ENCODE results near the gene CCL15. TPM values are rescaled to one million over a fixed set of nuclear protein-coding genes. Genes with fewer than 3 reads are reported as not detected.

CCL15 gene
- total and polyA plus RNA-seq, 2 of the 13 experiments (the other 11 are each of a cell fraction or from before 2014, with no cell fraction given): 29.2 to 45.9 TPM

GRCh38 chr17:35981908-35982330 lies 19.4 kb downstream of the CCL15 start (continued):
- 0 out of 2 replicates have a peak, but pooled peaks have one; percentile 49 for TF ChIP-seq ZNF639 (CRISPR knock-in tag; conservative IDR thresholded peaks at IDR 0.05)
- 0 out of 2 replicates have a peak, but pooled peaks have one; percentile 32 for TF ChIP-seq ZKSCAN8 (CRISPR knock-in tag; IDR thresholded peaks at IDR 0.05; ENCODE audit: borderline replicate concordance)

- BruUV-seq (replicated peaks): no TSS peak
- H3K27me3 ChIP-seq (ENCODE audit: control insufficient read depth in 1 of 2, insufficient read depth in 2 of 2, low read length in 2 of 2): no peaks in the 10 kb centered on the region; a peak in 1 of 5 replicates
- TF ChIP-seq NR0B2 (CRISPR knock-in tag; IDR thresholded peaks at IDR 0.05): no peak
- no peak for TF ChIP-seq HOMEZ (CRISPR knock-in tag; IDR thresholded peaks at IDR 0.05; ENCODE audit: low read depth)
- no peak for TF ChIP-seq ZNF367 (CRISPR knock-in tag; IDR thresholded peaks at IDR 0.05; ENCODE audit: borderline replicate concordance)
- TF ChIP-seq KLF16 (CRISPR knock-in tag; IDR thresholded peaks at IDR 0.05): no peak
- no peak for TF ChIP-seq NFAT5 (CRISPR knock-in tag; IDR thresholded peaks at IDR 0.05)
- no peak for TF ChIP-seq ZBTB39 (CRISPR knock-in tag; IDR thresholded peaks at IDR 0.05)
- TF ChIP-seq FLYWCH1 (CRISPR knock-in tag; IDR thresholded peaks at IDR 0.05): no peak
- no peak for TF ChIP-seq POGZ (CRISPR knock-in tag; IDR thresholded peaks at IDR 0.05)
- TF ChIP-seq ZSCAN21 (CRISPR knock-in tag; IDR thresholded peaks at IDR 0.05; ENCODE audit: borderline replicate concordance): 0 out of 2 replicates have a peak, but pooled peaks have one; percentile 22
Measured at GRCh38 chr17:35981246-35981645, 20.1 kb downstream of the CCL15 start, which contains the start of gene CCL16. Gene CCL16, minus strand, starts transcription at chr17:35981497. Its CDS starts 77 bp downstream, at chr17:35981420.

More at GRCh38 chr17:35981246-35981645, 20.1 kb downstream of the CCL15 start, which contains the start of gene CCL16:
- ChIA-PET CTCF (ENCODE audit: low intra/inter-chr PET ratio, low total read pairs) (interaction anchor here (1.3 to 2.0 kb wide), 5 partner anchors 12 to 168 kb away, joined by 3 to 18 read pairs (median 7); no protein-coding TSS in a partner anchor), POLR2A (interaction anchor here (1.0 to 5.3 kb wide), 12 partner anchors 10 to 172 kb away, joined by 3 to 197 read pairs (median 16); partner anchors contain the start of genes CCL15 and TAF15)
- ATAC-seq (peak; percentile 68), FAIRE-seq (no peak), DNase-seq (ENCODE audit: low spot score) (peak; percentile 72)
- Histone ChIP-seq H3K9me3 (ENCODE audit: low read length) (no peaks in the 10 kb centered on the region), H4K20me1 (ENCODE audit: insufficient read depth, low read length) (no peaks in the 10 kb centered on the region), H3K36me3 (replicated peaks in 1 of 2; ENCODE audit: control insufficient read depth in 1 of 2, insufficient read depth in 2 of 2, low read length in 2 of 2) (peaks cover 0 to 2% of the 10 kb centered on the region in 2 experiments; a peak in 1 of 5 replicates), H3K27ac (ENCODE audit: extremely low read length, insufficient read depth, low read length) (peak within 1 kb of the TSS; percentile 66), H3K4me2 (ENCODE audit: low read depth, low read length) (peak within 1 kb of the TSS; percentile 87), H3K9ac (ENCODE audit: insufficient read depth, low read depth, low read length) (peak within 1 kb of the TSS; percentile 57), H3K4me3 (replicated peaks in 1 of 3; ENCODE audit: insufficient read depth in 1 of 3, low read depth in 2 of 3, low read length in 3 of 3) (peak within 1 kb of the TSS; percentile 46 to 65 (median 63)), H3K4me1 (ENCODE audit: insufficient read depth, low read length) (peaks cover 80% of the 10 kb centered on the region), H2AFZ (ENCODE audit: low read length) (no peak within 1 kb of the TSS), H3K79me2 (ENCODE audit: insufficient read depth, low read length) (no peaks in the 10 kb centered on the region)
- intact Hi-C loops (cut with micrococcal nuclease; ENCODE audit: unreplicated experiment) (loop anchor here (1.0 kb wide), 1 partner anchor 8 kb away; no protein-coding TSS in a partner anchor), in situ Hi-C loops (cut with HindIII; ENCODE audit: extremely low pct_ligation_motif_present, low pct_unique_long_range_greater_than_20kb) (no loop called here)
- 30% methylated on average over 12 of the region's 12 CpGs for WGBS (ENCODE audit: low lambda C conversion rate)
